Measurements from ENCODE around the gene PTPRM. TPM values are rescaled to one million over a fixed set of nuclear protein-coding genes. Genes with fewer than 3 reads are reported as not detected.

Gene PTPRM
- total and polyA plus RNA-seq, 2 of the 4 experiments (the other 2 are of a cell fraction), result 28.3 to 51.2 TPM

- 46% methylated on average over 2 of the region's 4 CpGs; no CpG with 5 or more reads in 1 of the 2 experiments for WGBS, 2 experiments (ENCODE audit: extremely low coverage in 2 of 2, insufficient read length in 1 of 2)
- H3K56ac ChIP-seq (ENCODE audit: extremely low read depth, insufficient read depth, low read length), result no peak overlapping the region
- 0 out of 2 replicates have a peak overlapping the region, but pooled peaks have one; percentile 3 for H3K14ac ChIP-seq (replicated peaks; ENCODE audit: low read depth, low read length)
- H2AK5ac ChIP-seq (ENCODE audit: low read depth, low read length), result peak overlapping the region; percentile 44; the same call in 1 of the 2 replicates
- no peak overlapping the region for H3K23ac ChIP-seq (ENCODE audit: low read depth, low read length)
- H3K79me1 ChIP-seq (ENCODE audit: low read depth in 1 of 2, low read length in 2 of 2), result peaks cover 25 to 57% of the 10 kb centered on the region in 2 experiments
- no peak overlapping the region; a peak in 1 of 4 replicates for H4K8ac ChIP-seq (ENCODE audit: low read depth in 2 of 2, low read length in 2 of 2)
- no peak overlapping the region for H3K18ac ChIP-seq (ENCODE audit: low read depth, low read length)
- H3K4me2 ChIP-seq (ENCODE audit: low read depth, low read length), result no peak overlapping the region
- peak overlapping the region; percentile 49 for H3K4ac ChIP-seq (ENCODE audit: low read depth, low read length)
- DNase-seq (no peak), ATAC-seq (ENCODE audit: low read depth) (peak; percentile 40; the same call in 1 of the 2 replicates)
- H4K5ac ChIP-seq (ENCODE audit: low read depth, low read length), result no peak overlapping the region
- intact Hi-C loops (cut with micrococcal nuclease), result no loop called here
- peaks cover 14% of the 10 kb centered on the region for H3K9me1 ChIP-seq (ENCODE audit: insufficient read depth, low read length)
- dilution Hi-C loops (cut with HindIII; ENCODE audit: low sequenced_read_pairs, unreplicated experiment), result no loop called here
- TF ChIP-seq ELK1 (IDR thresholded peaks at IDR 0.05; ENCODE audit: borderline replicate concordance, low read depth, low read length) (no peak), CHD1 (IDR thresholded peaks at IDR 0.05; ENCODE audit: low read depth, low read length) (no peak), BHLHE40 (IDR thresholded peaks at IDR 0.05; ENCODE audit: low read depth, low read length) (no peak), NFE2L2 (IDR thresholded peaks at IDR 0.05; ENCODE audit: low read depth, low read length) (no peak), RAD21 (IDR thresholded peaks at IDR 0.05; ENCODE audit: low read length) (no peak), MAZ (IDR thresholded peaks at IDR 0.05; ENCODE audit: borderline replicate concordance, low read depth, low read length) (no peak), RCOR1 (IDR thresholded peaks at IDR 0.05; ENCODE audit: insufficient replicate concordance, low read length) (no peak), FOS (IDR thresholded peaks at IDR 0.05; ENCODE audit: low read depth, low read length) (no peak), CEBPB (IDR thresholded peaks at IDR 0.05; ENCODE audit: low read depth, low read length) (no peak), MAFK (IDR thresholded peaks at IDR 0.05; ENCODE audit: low read depth, low read length) (no peak)
- H2BK120ac ChIP-seq (ENCODE audit: low read depth, low read length), result peak overlapping the region; percentile 3; the same call in 1 of the 2 replicates
- no peak overlapping the region for H2AFZ ChIP-seq (replicated peaks; ENCODE audit: low read length, poor library complexity)
- no peak overlapping the region for H3K9ac ChIP-seq (ENCODE audit: low read depth, low read length)
- ChIA-PET POLR2A (ENCODE audit: unreplicated experiment) (no interaction called here), CTCF (interaction anchor here (0.6 kb wide), 1 partner anchor 11 kb away, joined by 3 read pairs; no protein-coding TSS in a partner anchor)
- in situ Hi-C loops (cut with MboI; ENCODE audit: low sequenced_read_pairs), result no loop called here
- H2BK15ac ChIP-seq (ENCODE audit: low read depth, low read length), result no peak overlapping the region
- no peak overlapping the region for H3K27ac ChIP-seq (ENCODE audit: insufficient read depth, low read length)
- no peaks in the 10 kb centered on the region for H3K27me3 ChIP-seq (ENCODE audit: control insufficient read depth, insufficient read depth, low read length)
- H4K91ac ChIP-seq (ENCODE audit: insufficient read depth, low read depth, low read length), result peak overlapping the region; percentile 18; the same call in 1 of the 2 replicates
- no TSS peak for BruUV-seq (replicated peaks)
- no peak overlapping the region for H2BK5ac ChIP-seq (ENCODE audit: low read depth, low read length, poor library complexity, severe bottlenecking)
- no peak overlapping the region for H3K4me3 ChIP-seq (ENCODE audit: insufficient read depth, low read depth, low read length)
- peak overlapping the region; percentile 66 for H2AK9ac ChIP-seq (replicated peaks; ENCODE audit: low read depth, low read length, poor library complexity)
- H3K36me3 ChIP-seq (ENCODE audit: control insufficient read depth, insufficient read depth, low read length), result no peaks in the 10 kb centered on the region
- H4K20me1 ChIP-seq (ENCODE audit: insufficient read depth, low read length), result peaks cover 2% of the 10 kb centered on the region; the same call in 1 of the 2 replicates
- no peaks in the 10 kb centered on the region for H3K9me3 ChIP-seq (ENCODE audit: control insufficient read depth, insufficient read depth, low read length)
- H2BK20ac ChIP-seq (ENCODE audit: low read depth, low read length), result 0 out of 2 replicates have a peak overlapping the region, but pooled peaks have one; percentile 8
- peaks cover 10% of the 10 kb centered on the region for H3K4me1 ChIP-seq (ENCODE audit: control insufficient read depth, insufficient read depth, low read length)
Observed at GRCh38 chr18:7626175-7626921, 59.2 kb downstream of the PTPRM start.
